ENCODE measurements around the gene ASGR2. TPM values are rescaled to one million over a fixed set of nuclear protein-coding genes. Genes with fewer than 3 reads are reported as not detected.
"Not testable (repeated sequence)": the region's sequence is repeated elsewhere in the genome, so short reads cannot be mapped to it uniquely, and the experiment has no call there.

The ASGR2 gene
- total RNA-seq, 1 experiment from 2014 or later = not detected

DNA sequence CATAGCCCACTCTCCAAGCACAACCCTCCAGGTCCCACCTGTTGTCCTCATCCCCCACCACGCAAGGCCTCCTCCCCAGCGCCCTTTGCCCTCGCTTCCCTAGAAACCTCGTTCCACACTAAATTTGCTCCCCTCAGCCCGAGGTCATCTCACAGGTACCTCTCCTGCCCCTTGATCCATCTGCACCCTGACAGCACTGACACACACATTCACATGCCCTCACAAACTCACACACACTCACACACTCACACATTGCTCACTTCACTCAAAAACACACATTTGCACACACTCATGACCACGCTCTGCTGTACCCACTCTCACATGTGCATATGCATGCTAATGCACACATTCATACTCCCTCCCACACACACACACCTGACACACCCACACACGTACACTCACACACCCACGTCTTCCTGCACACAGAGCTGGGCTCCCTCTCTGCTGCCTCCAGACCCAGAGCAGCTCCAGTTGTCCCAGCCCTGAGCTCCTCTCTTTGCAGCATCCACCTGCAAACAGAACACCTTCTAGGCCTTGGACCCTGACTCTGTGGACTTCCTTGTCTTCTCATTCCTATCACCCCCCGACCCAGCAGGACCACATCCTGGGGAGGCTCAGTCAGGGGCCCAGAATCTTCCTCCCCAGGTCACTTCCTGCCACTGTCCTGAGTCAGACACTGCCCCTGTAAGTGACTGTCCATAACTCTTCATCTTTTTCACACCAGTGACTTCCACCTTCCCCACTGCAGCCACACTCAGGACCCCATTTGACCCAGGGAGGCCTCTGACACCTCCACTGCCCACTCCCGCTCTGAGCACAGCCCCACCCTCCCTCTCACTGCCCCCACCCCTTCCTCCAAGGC, 4.9 kb downstream of the ASGR2 start:
- in situ Hi-C loops (cut with HindIII; ENCODE audit: low pct_unique_long_range_greater_than_20kb, low sequenced_read_pairs) = no loop called here
- DNase-seq (ENCODE audit: low read depth, low spot score) = no peak

DNA sequence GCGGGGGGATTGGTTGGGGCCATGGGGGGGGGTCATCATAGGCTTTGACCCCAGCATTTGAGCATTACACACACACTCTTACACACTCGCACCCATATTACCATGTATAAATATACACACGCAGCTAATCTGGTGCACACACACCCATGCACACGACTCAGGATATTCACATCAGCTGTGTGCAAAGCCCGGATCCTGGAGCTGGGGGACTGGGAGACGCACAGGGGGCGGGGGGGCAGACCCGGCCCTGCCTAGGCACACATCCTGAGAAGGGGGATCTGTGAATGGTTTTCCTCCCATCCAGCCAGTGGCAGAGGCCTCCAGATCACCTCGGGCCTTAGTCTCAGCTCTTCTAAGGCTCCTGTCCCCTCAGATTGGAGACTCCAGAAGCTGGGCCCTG, 5.6 kb downstream of the ASGR2 start:
- in situ Hi-C loops (cut with HindIII; ENCODE audit: low pct_unique_long_range_greater_than_20kb, low sequenced_read_pairs) = no loop called here

DNA sequence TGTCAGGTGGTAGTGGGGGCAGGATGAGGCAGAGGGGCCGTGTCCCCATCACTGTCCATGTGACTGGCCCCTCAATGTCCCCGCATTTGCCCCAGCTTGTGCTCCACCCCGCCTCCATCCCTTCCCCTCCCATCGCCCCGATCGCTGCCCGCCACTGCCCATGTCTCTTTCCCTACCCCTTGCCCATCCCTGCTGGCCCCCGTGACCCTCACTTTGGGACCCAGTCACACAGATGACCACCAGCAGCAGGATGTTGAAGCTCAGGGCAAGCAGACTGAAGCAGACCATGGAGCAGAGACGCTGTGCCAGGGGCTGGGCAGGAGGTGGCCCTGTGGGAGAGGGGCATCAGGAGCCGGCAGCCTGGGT, 6.1 kb downstream of the ASGR2 start:
- no peak for DNase-seq (ENCODE audit: low read depth, low spot score)
- in situ Hi-C loops (cut with HindIII; ENCODE audit: low pct_unique_long_range_greater_than_20kb, low sequenced_read_pairs) = no loop called here

More for the DNA sequence above, 5.6 kb downstream of the ASGR2 start:
- DNase-seq (ENCODE audit: low read depth, low spot score) = no peak

DNA sequence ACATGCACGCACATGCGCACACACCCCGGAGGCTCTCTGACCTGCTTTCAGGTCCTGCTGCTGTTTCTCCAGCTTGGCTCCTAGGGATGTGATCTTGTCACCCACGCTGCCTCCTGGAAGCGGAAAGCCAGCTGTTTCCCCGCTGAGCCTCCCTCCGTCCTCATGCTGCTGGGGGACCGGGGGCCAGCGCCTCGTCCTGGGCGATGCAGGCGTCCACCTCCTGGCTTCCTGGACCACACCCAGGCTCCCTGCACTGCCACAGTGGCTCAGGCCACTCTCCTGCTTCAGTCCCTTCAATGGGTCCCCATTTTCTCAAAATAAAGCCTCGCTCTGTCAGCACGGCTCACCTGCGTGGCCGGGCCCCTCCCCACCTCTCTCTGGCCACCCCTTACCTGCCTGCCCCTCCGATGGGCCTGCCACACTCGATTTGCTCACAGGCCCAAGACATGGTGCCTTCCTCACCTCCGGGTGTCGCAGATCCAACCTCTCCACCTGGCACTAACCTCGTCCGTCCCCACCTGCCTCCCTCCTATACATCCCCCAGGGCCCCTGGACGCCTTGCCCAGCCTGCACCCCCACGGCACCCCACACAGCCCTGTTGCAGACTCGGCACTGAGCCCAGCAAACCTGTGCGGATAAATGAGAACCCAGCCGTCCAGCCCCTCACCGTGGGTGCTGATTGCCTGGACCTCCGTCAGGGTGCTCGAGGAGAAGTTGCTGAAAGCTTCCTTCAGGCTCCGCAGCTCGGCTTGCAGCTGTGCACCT, 6.6 kb downstream of the ASGR2 start:
- DNase-seq (ENCODE audit: low read depth, low spot score) = no peak
- in situ Hi-C loops (cut with HindIII; ENCODE audit: low pct_unique_long_range_greater_than_20kb, low sequenced_read_pairs) = no loop called here

DNA sequence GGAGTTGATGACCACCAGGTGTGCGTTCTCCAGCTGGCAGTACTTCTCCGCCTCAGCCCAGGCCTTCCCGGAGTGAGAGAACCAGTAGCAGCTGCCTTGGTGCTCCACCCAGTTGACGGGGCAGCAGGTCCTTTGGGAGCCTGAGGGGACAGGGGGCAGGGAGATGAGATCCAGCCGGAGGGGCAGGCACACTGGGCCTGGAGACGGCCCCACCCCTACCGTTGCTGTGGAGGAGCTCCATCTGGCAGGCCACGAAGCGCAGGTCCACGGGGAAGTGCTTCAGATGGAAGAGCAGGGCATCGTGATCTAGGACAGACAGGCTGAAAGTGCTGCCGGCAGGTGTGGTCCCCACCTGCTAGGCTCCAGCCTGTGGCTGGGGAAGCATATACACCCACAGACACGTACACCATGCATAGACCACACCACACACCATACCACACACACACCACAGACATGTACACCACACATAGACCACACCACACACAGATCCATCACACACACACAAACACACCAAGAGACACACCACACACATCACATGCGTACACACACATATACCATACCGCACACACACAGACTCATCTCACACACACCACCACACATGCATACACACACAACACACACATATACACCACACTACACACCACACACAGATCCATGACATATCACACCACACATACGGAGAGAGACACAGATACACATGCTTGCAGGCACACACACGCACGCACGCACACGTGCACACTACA, 7.4 kb downstream of the ASGR2 start:
- in situ Hi-C loops (cut with HindIII; ENCODE audit: low pct_unique_long_range_greater_than_20kb, low sequenced_read_pairs) = no loop called here
- no peak for DNase-seq (ENCODE audit: low read depth, low spot score)

DNA sequence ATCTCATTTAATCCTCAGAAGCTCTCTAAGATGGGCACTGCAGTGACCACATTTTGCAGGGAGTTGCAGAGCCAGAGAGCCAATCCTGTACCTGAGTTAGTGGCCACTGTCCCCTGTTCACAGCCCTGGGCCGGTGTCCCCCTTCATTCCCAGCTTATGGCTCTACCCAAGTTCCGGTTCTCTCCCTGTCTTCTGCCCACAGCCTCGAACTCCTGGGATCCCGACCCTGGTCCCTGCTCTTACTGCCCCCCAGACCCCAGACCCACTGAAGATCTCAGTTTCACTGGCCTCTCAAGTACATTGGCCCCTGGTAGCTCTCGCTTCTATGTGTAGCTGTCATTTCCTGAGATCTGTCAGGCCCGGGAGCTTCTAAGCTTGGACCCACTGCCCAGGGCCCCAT, 12.2 kb downstream of the ASGR2 start:
- in situ Hi-C loops (cut with HindIII; ENCODE audit: low pct_unique_long_range_greater_than_20kb, low sequenced_read_pairs) = no loop called here
- no peak for DNase-seq (ENCODE audit: low read depth, low spot score)

DNA sequence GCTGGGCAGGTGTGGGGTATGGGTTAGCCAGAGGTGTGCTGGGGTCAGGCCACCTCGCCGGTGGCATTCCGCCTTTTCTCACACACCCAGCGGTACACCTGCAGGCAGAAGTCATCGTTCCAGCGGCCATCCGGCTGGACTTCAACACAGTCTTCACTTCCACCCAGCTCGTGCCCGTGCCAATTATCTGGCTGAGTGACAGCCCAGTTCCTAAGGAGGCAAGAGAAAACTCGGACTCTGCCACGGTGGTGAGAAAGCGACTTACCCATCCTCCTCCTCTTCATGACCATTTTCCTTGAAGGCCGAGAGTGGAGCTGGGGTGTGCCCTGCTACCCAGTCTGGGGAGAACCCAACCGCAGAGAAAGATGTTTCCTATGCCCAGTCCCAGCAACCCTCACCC, 13.1 kb downstream of the ASGR2 start:
- in situ Hi-C loops (cut with HindIII; ENCODE audit: low pct_unique_long_range_greater_than_20kb, low sequenced_read_pairs) = no loop called here

DNA sequence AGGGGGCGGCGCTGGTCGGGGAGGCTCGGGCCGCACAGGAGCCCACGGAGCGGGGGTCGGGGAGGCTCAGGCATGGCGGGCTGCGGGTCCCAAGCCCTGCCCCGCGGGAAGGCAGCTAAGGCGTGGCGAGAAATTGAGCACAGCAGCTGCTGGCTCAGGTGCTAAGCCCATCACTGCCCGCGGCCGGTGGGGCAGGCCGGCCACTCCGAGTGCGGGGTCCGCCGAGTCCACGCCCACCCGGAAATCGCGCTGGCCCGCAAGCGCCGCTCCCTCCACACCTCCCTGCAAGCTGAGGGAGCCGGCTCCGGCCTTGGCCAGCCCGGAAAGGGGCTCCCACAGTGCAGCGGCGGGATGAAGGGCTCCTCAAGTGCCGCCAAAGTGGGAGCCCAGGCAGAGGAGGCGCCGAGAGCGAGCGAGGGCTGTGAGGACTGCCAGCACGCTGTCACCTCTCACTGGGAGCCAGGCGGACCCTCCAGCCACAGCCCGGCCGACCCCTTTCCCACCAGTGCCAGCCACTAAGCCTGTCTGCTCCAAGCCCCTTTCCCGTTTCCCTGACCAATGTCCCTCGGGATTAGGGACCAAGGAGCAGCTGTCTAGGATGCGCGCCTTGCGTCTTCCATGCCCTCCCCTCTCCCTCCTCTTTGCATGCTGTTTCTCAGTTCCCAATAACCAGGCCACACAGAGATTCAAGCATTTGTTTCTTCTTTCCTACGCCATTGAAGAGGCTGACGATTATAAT, 13.8 kb downstream of the ASGR2 start:
- in situ Hi-C loops (cut with HindIII; ENCODE audit: low pct_unique_long_range_greater_than_20kb, low sequenced_read_pairs); DNase-seq (ENCODE audit: low read depth, low spot score): not testable (repeated sequence)

More for the DNA sequence above, 13.1 kb downstream of the ASGR2 start:
- DNase-seq (ENCODE audit: low read depth, low spot score) = no peak

DNA sequence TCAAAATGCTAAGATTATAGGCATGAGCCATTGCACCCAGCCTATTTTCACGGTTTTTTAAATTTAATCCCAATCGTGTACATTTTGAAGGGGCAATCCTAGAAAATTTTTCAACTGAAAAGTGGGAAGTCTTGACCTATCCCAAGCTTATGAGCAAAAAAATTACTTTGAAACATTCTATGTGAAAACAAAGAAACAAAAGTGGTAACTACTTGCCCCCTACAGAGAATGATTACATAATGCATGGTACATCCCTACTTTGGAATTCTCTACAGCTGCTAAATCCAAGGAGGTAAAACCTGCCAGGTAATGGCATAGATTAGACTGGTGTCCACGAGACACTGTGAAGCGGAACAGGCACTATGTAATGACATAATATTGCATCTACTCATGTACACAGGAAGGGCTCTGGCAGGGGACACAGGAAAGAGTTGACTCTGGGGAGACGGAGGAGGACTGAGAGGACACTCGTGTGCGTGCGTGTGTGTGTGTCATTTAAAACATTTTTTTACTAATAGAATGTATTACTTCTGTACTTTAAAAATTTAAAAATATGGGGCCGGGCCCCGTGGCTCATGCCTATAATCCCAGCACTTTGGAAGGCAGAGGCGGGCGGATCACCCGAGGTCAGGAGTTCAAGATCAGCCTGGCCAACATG, 15.7 kb downstream of the ASGR2 start:
- in situ Hi-C loops (cut with HindIII; ENCODE audit: low pct_unique_long_range_greater_than_20kb, low sequenced_read_pairs) = no loop called here
- no peak for DNase-seq (ENCODE audit: low read depth, low spot score)

DNA sequence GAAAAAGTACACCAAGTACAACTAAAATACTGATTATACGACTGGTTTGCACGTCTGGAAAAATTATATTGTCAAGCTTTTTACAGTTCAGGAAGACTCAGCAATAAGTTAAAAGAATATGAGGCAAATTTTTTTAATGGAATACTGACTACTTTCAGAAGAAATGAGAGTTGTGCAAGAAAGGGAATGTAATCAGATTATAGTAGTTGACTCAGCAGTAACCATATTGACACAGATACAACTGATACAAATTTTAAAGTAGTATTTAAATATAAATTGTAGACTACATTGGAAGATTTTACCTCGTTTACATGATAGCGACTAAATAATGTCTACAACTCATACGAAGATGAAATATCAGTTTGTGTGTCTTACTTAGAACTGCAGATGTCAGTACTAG, 16.7 kb downstream of the ASGR2 start:
- no peak for DNase-seq (ENCODE audit: low read depth, low spot score)
- in situ Hi-C loops (cut with HindIII; ENCODE audit: low pct_unique_long_range_greater_than_20kb, low sequenced_read_pairs) = no loop called here

DNA sequence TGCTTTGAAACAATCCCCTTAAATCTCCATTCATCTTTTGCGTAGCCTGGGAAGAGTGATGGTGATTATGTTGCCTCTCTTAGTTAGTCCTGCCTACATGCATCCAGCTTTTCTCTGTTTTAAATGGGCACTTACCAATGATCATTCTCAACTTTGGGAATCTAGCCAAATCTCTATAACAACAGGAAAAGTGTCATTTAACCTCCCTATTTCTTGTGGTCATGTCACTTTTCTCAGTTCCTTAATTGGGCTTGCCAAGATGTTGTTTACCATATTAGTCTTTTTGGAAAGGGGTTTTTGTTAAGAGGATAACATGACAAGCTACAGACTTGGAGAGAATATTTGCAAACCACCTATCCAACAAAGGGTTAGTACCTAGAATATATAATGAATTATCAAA, 19.0 kb downstream of the ASGR2 start:
- DNase-seq (ENCODE audit: low read depth, low spot score) = no peak
- in situ Hi-C loops (cut with HindIII; ENCODE audit: low pct_unique_long_range_greater_than_20kb, low sequenced_read_pairs) = no loop called here

DNA sequence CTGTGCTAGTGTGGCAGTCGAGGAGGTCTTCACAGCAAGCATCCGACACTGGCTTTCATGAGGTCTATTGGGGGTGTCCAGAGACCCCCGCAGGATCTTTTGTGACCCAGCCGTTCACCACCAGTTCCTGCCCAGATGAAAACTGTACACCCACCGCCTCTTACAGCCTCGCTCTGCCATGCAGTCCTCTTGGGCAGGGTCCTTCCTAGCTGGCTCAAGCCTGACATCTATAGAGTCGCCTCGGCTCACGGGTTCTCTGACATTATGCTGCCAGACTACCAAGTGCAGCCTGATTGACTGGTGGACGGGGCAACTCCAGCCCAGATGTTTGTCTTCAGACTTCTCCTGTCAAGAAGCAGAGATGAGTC, 20.0 kb downstream of the ASGR2 start:
- in situ Hi-C loops (cut with HindIII; ENCODE audit: low pct_unique_long_range_greater_than_20kb, low sequenced_read_pairs) = no loop called here
- DNase-seq (ENCODE audit: low read depth, low spot score) = no peak

DNA sequence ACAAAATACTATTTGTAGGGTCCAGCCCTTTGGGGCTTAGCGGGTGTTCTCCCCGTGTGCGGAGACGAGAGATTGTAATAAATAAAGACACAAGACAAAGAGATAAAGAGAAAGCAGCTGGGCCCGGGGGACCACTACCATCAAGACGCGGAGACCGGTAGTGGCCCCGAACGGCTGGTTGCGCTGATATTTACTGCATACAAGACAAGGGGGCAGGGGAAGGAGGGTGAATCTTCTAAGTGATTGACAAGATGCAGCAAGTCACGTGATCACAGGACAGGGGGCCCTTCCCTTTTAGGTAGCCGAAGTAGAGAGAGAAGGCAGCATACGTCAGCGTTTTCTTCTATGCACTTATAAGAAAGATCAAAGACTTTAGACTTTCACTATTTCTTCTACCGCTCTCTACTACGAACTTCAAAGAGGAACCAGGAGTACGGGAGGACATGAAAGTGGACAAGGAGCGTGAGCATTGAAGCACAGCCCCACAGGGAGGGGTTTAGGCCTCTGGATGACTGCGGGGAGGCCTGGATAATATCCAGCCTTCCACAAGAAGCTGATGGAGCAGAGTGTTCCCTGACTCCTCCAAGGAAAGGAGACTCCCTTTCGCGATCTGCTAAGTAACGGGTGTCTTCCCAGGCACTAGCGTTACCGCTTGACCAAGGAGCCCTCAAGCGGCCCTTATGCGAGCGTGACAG, 23.2 kb downstream of the ASGR2 start:
- in situ Hi-C loops (cut with HindIII; ENCODE audit: low pct_unique_long_range_greater_than_20kb, low sequenced_read_pairs); DNase-seq (ENCODE audit: low read depth, low spot score): not testable (repeated sequence)

DNA sequence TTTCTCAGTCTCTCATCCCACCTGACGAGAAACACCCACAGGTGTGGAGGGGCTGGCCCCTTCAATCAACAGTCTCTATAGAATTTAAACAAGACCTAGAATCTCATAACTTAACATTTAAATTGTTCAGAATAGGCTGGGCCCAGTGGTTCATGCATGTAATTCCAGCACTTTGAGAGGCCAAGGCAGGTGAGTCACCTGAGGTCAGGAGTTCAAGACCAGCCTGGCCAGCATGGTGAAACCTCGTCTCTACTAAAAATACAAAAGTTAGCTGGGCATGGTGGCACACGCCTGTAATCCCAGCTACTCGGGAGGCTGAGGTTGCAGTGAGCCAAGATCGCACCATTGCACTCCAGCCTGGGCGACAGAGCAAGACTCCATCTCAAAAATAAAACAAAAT, 25.1 kb downstream of the ASGR2 start:
- DNase-seq (ENCODE audit: low read depth, low spot score); in situ Hi-C loops (cut with HindIII; ENCODE audit: low pct_unique_long_range_greater_than_20kb, low sequenced_read_pairs): not testable (repeated sequence)

DNA sequence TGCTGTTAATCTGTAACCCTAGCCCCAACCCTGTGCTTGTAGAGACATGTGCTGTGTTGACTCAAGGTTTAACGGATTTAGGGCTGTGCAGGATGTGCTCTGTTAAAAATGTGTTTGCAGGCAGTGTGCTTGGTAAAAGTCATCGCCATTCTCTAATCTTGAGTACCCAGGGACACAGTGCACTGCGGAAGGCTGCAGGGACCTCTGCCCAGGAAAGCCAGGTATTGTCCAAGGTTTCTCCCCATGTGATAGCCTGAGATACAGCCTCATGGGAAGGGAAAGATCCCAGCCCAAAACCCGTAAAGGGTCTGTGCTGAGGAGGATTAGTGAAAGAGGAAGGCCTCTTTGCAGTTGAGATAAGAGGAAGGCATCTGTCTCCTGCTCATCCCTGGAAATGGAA, 26.2 kb downstream of the ASGR2 start:
- DNase-seq (ENCODE audit: low read depth, low spot score); in situ Hi-C loops (cut with HindIII; ENCODE audit: low pct_unique_long_range_greater_than_20kb, low sequenced_read_pairs): not testable (repeated sequence)

DNA sequence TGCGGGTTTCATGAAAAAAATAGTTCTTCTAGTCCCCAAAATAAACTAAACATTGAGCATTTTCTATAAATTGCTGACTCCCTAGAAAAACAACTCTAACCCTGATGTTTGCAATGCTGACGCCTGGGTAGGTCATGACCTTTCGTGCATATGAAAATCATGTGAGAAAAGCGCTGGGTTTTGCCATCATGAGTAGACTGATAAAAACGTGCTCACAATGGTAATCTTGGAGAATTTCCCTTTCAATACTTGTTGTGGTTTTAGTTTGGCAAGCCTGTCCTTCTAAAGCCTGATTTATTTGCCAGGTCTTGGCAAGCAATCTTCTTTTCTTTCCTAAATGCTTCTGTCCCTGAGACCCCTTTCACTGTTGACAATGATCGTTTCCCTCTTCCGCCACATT, 30.5 kb downstream of the ASGR2 start:
- in situ Hi-C loops (cut with HindIII; ENCODE audit: low pct_unique_long_range_greater_than_20kb, low sequenced_read_pairs) = no loop called here
- no peak for DNase-seq (ENCODE audit: low read depth, low spot score)

DNA sequence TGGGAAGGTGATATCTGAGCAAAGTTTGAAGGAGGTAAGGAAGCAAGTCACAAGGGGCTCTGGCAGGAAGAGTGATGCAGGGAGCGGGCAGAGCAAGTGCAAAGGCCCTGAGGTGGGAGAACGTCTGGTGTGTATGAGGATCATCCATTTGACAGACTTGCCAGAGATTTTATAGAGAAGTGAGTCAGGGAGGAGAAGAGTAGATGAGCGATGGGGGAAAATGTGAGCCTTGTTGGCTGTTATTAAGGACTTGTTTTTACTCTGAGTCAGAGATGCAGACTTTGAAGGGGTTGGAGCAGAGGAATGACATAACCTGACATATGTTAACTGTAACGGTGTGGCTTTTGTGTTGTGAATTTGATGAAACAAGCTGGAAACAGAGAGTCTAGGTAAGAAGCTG, 31.0 kb downstream of the ASGR2 start:
- in situ Hi-C loops (cut with HindIII; ENCODE audit: low pct_unique_long_range_greater_than_20kb, low sequenced_read_pairs) = no loop called here

More for the DNA sequence above, 31.0 kb downstream of the ASGR2 start:
- DNase-seq (ENCODE audit: low read depth, low spot score) = no peak
